GM18868 (cell line): Measurements from ENCODE around the gene MDK.

Experiments
- ATAC-seq: cut with Tn5 transposase; IDR thresholded peaks from one replicate; pipeline ENCODE4 v1.9.1; 2021; ENCODE audit warnings: mild to moderate bottlenecking, moderate library complexity; ENCODE audit not compliant: unreplicated experiment

MDK gene

GRCh38 chr11:46393231-46393616, 11.8 kb downstream of the MDK start:
- no peak for ATAC-seq

GRCh38 chr11:46393759-46394158, 12.3 kb downstream of the MDK start:
- ATAC-seq: no peak

GRCh38 chr11:46397526-46397925, 16.1 kb downstream of the MDK start:
- no peak for ATAC-seq

GRCh38 chr11:46402957-46403902, 21.8 kb downstream of the MDK start:
- no peak for ATAC-seq

- no peak for ATAC-seq
Measured at GRCh38 chr11:46404476-46405017, 23.1 kb downstream of the MDK start.

GRCh38 chr11:46407635-46408034, 26.2 kb downstream of the MDK start:
- no peak for ATAC-seq

- no peak for ATAC-seq
Measured at GRCh38 chr11:46408407-46408986, 27.0 kb downstream of the MDK start.

GRCh38 chr11:46410021-46410420, 28.6 kb downstream of the MDK start:
- ATAC-seq: no peak

GRCh38 chr11:46413760-46414465, 32.4 kb downstream of the MDK start:
- ATAC-seq: no peak

- no peak for ATAC-seq
Measured at GRCh38 chr11:46414466-46414796, 33.0 kb downstream of the MDK start.

GRCh38 chr11:46414879-46415278, 33.4 kb downstream of the MDK start:
- ATAC-seq: no peak

GRCh38 chr11:46417711-46418110, 36.2 kb downstream of the MDK start:
- ATAC-seq: no peak

- no peak for ATAC-seq
Measured at GRCh38 chr11:46418751-46419150, 37.3 kb downstream of the MDK start.

GRCh38 chr11:46420513-46420912, 39.0 kb downstream of the MDK start:
- ATAC-seq: no peak

- no peak for ATAC-seq
Measured at GRCh38 chr11:46421257-46421880, 39.9 kb downstream of the MDK start.

GRCh38 chr11:46422588-46422987, 41.1 kb downstream of the MDK start:
- no peak for ATAC-seq

- ATAC-seq: no peak
Measured at GRCh38 chr11:46426233-46426991, 44.9 kb downstream of the MDK start.

- ATAC-seq: no peak
Measured at GRCh38 chr11:46427364-46427763, 45.9 kb downstream of the MDK start.

GRCh38 chr11:46429717-46430116, 48.2 kb downstream of the MDK start:
- ATAC-seq: no peak

- ATAC-seq: no peak
Measured at GRCh38 chr11:46431211-46431610, 49.7 kb downstream of the MDK start.
